Endometrial microvascular endothelial cells (primary cell): ENCODE measurements around the gene PBX4. TPM values are rescaled to one million over a fixed set of nuclear protein-coding genes. Genes with fewer than 3 reads are reported as not detected.

Experiments used
- in situ Hi-C: cut with HindIII; loops from 2 replicates; pipeline ENCODE4 v1.10.0; 2017; ENCODE audit warnings: low sequenced_read_pairs, low pct_unique_long_range_greater_than_20kb; ENCODE audit errors: inconsistent ontology term
- total RNA-seq: library from RNA; depleted of rRNA; stranded (reverse); fragments of >200 nt; gene quantifications from one replicate; pipeline ENCODE4 v1.2.3, GENCODE V29; 2015; ENCODE audit errors: inconsistent ontology term

Gene PBX4
- total RNA-seq, 1 donor from 2014 or later, result not detected

DNA sequence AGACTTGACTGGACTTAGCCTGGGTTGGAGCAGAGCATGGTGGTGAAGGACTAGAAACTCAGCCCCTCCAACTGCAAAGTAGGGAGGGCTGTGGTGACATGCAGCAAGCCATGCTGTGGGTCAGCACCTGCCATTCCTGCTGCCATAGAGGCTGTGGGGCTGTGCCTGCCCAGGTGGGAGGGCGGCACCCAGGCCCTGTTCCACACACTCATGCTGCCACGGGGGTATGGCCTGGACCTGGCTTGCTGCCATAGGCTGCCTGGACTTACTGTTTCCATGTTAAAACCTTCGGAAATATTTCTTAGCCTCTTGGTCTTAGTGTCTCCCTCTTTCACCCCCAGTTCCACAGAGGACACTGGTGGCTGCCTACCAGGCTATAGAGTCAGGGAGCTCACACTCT lies 51.1 kb downstream of the PBX4 start:
- in situ Hi-C loops, result no loop called here

DNA sequence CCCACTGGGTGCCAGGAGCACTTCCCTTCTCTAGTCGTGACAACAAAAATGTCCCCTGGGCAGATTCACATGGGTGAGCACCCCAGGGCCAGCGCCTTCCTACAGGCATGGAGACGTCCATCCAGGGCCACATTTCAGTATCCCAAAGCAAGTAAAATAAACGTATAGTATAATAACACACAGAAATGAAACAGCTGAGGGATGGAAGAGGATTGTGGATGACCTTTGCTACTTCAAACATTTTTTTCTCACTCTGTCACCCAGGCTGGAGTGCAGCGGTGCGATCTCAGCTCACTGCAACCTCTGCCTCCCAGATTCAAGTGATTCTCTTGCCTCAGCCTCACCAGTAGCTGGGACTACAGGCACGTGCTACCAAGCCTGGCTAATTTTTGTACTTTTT lies 52.2 kb downstream of the PBX4 start:
- in situ Hi-C loops, result no loop called here

DNA sequence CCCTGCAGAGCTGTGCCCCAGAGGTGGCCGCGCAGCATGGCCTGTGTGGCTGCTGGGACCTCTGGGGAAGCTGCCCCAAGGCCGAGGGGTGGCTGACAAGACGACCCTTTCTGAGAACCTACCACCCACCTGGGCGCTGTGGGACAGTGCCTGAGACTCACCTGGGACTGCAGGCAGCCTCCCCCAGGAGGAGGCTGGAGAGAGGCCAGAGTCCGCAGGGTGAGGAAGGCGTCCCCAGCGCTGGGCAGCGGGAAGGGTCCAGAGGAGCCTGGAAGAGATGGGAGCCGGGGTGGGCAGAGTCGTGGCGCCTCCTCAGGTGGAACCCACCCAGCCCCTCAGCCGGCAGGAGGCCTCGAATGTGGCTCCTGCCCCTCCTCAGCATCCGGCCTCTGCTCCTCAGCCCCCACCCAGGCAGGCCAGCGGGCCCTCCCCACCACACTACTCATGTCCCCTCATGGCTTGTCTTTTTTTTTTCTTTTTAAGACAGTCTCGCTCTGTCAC lies 55.1 kb downstream of the PBX4 start:
- in situ Hi-C loops, result no loop called here

DNA sequence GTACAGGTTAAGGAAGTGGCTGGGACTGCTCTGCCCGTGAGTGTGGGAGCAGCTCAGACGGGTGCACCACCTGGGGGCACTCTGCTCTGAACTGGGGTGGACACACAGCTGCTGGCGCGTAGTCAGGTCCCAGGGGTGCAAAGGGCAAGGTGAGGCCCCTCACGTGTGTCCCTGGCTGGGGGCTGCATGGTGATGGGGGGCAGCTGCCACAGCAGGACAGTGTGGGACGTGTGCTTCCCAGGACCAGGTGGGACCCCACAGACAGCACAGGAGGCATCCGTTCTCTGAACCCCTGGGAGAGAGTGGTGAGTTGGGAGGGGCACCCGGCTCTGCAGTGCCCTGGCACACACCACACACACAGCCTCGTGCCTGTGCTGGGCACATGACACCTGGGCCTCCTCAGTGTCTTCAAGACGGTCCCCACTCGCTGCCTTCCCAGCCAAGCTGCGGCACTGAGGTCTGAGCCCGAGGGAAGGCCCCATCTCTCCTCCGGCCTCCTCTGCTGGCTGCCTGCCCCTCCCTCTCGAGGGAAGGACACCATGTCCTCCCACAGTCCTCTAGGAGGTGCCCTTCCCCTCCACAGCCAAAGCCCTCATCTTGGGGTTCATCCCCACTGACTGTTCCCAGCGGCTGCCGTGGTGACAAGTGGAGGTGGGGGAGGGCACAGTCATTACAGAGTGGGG lies 55.7 kb downstream of the PBX4 start:
- in situ Hi-C loops, result no loop called here

DNA sequence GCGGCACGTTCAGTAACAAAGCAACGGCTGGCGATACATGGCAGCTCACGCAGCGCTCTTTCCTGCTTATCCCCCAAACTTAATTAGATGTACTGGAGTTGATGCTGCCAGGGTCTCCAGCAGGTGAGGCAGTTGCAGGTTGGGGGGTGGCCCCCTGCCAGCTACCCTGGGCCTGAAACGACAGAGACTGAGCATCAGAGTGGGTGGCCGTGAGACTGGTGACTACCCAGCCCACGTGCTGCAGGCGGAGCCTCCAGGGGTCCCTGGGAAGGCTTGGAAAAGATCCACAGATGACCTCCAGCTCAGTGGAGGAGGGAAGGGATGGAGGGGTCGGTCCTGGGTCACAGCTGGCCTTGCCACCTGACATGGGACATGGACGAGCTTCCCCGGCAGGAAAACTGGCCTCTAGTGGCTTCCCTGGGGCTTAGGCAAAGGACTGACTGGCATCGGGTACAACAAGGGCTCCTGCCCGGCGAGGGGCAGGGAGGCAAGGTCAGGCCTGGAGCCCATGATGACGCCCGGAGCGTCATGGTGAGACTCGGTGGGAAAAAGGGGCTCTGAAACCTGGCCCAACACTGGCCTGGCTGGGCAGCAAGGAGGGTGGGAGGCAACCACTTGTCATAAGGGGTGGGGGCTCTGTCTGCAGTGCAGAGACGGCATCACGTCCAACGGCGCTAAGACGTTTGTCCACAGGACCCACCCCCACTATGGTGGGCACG lies 56.4 kb downstream of the PBX4 start:
- in situ Hi-C loops, result no loop called here

DNA sequence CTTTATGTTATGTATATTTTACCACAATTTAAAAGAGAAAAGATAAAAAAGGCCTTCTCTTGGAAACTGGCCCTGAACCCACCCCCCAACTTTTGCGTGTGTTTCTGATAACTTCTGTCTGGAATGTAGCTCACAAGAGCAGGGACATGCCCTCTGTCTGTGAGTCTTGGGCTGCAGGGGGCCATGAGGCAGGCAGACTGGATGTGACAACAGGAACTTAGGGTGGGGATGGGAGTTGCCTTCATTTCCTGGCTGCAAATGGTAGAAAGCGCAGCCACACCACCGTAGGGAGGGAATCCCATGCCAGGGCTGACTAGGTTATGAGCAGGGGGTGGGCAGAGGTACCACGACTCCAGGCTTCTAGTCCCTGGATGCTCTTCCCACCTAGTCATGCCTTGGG lies 58.6 kb downstream of the PBX4 start:
- in situ Hi-C loops, result no loop called here

DNA sequence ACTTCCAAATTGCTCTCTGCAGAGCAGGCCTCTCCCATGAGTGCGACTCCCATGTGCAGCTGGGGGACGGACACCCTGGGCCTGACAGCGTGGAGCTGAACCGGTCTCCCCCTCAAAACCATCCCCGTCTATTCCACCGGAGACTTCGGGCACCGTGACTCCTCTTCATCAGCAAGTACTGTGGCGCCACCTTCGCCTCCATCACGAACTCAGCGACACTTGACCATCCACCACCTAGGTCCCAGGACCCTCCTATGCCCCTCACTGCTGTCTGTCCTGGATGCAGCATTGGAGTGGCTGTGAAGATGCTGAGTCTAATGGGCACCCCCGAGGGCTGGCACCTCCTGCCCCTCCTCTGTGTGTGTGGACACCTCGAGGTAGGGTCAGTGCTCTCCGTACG lies 59.9 kb downstream of the PBX4 start:
- in situ Hi-C loops, result no loop called here

DNA sequence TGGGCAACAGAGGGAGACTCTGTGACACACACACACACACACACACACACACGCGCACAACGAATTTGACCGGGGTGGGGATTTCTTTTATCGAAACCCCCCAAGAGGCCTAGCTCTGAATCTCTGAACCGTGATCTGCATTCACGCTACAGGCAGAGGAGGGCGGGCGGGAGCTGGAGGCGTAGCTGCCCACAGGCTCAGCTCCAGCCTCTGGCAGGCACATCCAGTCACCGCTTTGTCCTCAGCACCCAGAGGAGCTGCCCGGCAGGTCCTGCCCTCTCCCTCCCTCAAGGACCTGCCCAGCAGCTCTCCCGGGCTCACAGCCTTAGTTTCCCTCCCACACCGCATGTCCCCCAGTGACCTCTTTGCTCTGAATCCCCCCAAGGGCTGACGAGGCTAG lies 60.4 kb downstream of the PBX4 start:
- in situ Hi-C loops, result no loop called here

DNA sequence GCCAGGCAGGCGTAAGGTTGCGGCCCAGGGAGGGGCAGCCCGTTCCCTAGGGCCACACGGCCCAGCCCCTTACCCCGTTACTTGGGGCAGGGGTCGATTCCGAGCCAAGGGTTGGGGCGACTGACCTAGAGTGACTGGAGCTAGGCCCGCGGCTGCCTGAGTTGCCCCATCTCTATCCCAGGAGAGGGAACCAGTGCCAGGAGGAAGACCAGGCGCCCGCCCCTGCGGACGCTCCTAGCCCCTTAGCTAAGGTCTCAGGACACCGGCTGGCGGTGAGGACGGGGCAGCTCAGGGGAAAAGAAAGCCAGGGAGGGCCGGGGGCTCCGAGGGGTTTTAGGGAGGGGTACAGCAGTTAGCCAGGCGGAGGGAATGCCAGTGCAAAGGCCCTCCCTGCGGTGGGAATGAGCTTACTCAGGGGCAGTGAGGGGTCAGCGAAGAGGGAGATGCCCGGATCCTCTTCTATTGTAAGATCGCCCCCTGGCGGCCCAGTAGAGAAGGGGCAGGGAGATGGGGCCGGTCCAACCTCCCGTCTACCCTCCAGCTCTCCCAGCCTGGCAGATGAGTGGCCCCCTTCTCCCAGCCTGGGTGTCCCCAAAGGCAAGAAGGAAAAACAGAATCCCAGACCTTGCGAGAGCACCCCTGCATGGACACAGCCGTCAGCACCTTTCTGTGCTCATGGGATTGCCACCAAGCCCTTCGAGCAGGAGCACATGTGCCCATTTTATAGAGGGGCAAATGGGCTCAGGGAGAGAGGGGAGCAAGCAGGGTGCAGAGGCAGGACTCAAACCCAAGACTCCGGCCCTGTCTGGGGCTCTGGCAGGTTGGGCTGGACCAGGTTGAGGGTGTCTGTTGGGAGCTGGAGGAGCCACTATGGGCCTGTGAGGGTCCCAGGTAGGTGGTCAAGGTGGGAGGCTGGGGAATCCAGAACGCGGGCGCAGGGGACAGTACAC lies 64.1 kb downstream of the PBX4 start:
- in situ Hi-C loops, result no loop called here

DNA sequence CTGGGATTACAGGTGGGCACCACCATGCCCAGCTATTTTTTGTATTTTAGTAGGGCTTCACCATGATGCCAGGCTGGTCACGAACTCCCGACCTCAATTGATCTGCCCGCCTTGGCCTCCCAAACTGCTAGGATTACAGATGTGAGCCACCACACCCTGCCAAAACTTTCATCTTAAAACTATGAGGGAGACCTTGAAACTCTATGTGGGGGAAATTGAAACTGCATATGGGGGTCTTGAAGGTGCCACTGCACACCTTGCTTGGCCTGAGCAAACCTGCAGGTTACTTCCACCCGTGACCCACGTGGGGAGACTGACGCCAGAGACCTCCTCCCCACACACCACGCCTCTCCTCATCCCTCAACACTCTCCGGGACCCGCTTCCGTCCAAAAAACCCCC lies 64.8 kb downstream of the PBX4 start:
- in situ Hi-C loops, result no loop called here

DNA sequence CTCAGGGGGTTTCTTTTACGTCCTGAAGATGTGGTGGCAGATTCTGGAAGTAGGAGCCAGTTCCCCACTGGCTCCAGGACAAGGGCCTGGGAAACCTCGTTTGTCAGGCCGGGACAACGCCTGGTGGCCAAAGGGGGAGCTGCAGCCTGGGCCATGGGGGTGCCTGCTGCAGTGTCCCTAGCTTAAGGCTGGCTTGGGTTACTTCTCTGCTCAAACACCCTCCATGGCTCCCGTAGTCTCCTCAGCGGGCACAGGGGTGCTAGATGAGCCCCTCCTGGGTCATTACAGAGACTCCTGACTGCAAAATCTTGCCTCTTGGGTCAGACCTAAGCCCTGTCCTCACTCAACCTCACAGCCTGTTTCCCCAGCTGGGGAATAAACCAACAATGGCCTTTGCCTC lies 65.7 kb downstream of the PBX4 start:
- in situ Hi-C loops, result no loop called here

DNA sequence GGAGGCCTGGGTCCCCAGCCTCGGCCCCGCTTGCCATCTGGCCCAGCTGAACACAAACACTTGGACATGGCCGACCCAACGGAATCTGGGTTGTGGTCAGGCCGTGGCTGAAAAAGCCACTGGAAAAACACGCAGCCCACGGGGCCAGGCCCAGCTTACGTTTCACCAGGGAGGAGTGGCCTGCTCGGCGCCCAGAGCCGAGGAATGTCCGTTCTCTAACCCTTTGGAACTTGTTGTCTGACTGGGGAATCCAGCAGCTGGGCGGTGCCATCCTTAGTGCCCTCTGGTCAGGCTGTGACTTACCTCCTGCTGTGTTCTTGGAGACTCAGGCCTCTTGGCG lies 66.7 kb downstream of the PBX4 start:
- in situ Hi-C loops, result no loop called here

DNA sequence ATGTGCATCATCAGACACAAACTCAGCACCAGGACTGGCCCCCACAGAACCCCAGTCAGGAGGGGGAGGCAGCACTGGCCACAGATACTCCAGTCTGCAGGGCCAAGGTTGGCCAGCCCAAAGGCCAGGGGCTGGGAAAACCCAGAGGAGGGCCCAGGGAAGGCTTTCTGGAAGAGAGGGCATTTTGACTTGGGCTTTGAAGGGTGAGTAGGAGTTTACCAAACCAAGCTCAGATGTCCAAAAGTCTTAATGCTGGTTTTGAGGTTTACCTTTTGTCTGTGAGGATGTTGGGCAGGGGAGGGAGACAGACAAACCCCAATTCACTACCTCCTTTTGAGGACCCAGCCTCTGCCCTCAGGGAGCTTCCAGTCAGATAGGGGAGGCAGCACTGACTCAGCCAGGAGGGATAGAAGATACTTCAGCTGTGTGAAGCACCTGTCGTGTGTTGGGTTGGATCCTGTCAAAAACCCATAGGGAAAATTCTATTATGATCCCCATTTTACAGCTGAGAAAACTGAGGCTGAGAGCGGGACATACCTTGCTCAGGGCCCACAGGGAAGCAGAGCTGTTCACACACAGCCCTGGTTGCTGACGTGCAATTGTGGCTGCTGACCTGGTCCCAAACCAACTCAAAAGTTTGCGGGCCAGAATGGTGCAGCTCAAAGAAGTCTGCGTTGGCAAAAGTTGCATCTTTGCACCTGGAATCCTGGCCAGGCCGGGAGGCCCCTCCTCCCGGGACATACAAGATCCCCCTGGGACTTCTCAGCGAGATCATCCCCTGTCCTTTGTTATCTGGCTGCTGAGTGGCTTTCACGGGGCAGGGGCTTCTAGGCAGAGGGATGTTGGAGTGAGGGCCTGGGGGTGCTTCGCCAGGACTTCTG lies 67.3 kb downstream of the PBX4 start:
- in situ Hi-C loops, result no loop called here

DNA sequence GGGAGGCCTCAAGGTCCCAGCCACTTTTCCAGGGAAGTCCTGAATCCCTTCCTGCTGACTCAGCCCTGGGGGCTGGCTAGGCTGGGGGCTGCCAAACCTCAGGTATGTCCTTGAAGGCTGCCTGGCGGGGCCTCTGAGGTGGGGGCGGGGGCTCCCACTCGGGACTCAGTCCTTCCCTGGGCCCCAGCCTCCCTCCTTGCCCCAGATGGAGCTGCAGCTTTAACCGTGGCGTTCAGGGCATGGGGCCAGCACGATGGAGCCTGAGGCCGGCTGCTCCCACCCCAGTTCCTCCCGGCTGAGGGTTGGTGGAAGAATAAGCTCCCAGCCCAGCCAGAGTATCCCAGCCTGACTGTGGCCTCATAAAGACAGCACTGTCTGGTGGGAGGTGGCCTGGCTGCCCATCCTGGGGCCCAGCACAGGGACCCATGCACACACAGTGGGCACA lies 68.0 kb downstream of the PBX4 start:
- in situ Hi-C loops, result no loop called here

DNA sequence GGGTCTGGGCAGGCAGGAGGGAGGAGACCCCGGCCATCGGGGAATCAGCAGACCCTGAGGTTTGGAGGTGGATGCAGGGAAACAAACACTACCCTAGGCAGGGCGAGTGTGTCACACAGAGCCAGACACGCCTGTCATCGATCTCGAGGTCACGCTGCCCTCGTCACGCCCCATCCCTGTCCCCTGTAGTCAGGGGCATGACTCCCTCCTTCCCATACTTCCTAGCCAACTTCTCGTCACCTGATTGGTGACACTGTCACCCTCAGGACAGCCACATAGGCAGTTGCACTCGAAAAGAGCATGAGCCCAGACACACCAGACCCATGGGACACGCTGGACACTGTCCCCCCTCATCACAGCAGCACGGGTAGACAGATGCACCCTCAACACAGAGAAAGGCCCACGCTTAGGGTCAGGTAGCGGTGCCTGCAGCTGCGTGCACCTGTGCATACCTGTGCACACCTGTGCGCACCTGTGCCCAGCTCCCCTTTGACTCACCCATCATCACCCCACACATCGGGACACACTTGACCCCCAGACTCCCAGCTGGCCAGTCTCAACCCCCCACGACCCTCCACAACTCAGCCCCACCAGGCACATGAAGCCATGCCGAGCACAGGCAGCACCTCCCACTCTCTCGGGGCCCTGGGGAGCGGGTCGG lies 68.6 kb downstream of the PBX4 start:
- in situ Hi-C loops, result no loop called here

DNA sequence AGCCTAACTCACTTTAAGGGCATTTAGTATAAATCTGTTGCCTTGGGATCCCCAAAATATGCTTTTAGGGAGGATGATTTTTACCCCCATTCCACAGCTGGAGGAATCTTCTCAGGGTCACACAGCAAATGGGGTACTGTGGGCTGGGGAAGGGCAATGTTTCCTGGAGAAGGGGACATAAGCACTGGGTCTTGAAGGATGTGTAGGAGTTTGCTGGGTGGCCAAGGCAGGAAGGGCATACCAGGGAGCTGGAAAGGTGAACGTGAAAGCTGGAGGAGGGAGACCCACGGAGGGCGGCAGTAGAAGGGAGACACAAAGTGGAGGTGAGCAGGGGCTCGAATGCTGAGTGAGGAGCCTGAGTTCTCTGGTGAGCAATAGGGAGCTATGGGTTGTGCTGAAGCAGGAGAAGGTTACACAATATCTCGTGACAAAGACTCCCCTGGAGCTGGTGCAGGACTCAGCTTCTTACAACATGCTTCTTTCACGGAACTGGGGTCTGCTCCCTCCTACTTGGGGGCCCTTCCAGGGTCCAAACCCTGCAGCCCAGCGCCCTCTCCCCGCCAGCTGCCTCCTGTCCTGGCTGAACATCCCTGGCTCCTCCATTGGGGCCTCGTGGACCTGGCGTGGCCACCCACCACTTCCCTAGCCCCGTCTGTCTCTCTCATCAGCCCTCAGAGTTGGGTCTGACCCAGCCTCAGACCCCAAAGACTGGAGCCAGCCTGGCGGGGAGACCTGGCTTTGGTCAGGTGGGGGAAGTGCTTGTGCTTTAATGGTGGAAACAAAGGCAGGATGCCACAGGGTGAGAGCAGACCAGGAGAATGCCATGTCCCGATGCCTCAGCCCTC lies 69.3 kb downstream of the PBX4 start:
- in situ Hi-C loops, result no loop called here

DNA sequence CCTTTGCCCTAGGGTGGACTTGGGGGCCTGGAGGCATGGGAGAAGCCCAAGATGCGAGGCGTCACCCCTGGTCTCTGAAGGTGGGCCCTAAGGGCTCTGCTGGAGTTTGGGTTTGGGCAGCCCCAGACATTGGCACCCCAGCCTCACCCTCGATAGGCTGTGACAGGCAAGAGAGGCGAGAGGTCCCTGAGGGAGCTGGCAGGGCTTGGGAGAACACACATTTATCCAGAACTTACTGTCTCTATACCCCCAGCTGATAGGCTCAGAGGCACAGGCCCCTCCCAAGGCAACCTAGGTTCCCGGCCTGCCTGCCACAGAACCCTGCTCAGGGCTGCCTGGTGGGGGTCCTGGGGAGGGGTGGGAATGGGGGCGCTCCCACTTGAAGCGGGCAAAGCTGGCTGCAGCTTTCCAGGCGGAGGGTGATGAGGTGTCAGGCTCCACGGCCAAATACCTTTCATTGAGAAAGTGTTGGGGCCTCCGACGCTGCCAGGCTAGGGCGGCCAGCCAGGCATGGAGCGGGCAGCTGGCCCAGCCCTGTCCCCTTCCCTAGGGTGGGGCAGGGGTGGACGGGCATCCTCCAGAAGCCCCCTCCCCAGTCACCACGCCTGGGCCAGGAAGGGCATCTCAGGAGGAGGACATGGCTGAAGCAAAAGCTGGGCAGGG lies 70.7 kb downstream of the PBX4 start:
- in situ Hi-C loops, result no loop called here
